HEK293T (cell line): Measurements from ENCODE around the gene COL26A1.
"Not testable (repeated sequence)": the region's sequence is repeated elsewhere in the genome, so short reads cannot be mapped to it uniquely, and the experiment has no call there.

Experiments
- CTCF ChIA-PET: fragments of 350-600 bp; formaldehyde crosslinking; extraction: SDS; loops from one replicate; lab custom pipeline; 2021; ENCODE audit warnings: antibody characterized with exemption, inconsistent platforms; lab: Yijun Ruan, JAX
- POLR2A ChIA-PET: fragments of 350-600 bp; formaldehyde crosslinking; extraction: SDS; loops from one replicate; lab custom pipeline; 2020; ENCODE audit warnings: antibody characterized with exemption, inconsistent platforms; lab: Yijun Ruan, JAX
- DNase-seq: peaks from one replicate; pipeline ENCODE4 v3.0.0; 2012; ENCODE audit warnings: mixed read lengths; ENCODE audit errors: extremely low spot score
- ARNT ChIP-seq: fragments of 450-650 bp; IDR thresholded peaks from 2 replicates; pipeline ENCODE4 v1.6.1; 2017; ENCODE audit warnings: mild to moderate bottlenecking
- BHLHE40 ChIP-seq: fragments of 450-650 bp; IDR thresholded peaks from 2 replicates; pipeline ENCODE4 v1.6.1; 2016; ENCODE audit warnings: mild to moderate bottlenecking, moderate library complexity, borderline replicate concordance
- CTBP1 ChIP-seq: fragments of 450-650 bp; IDR thresholded peaks from 2 replicates; pipeline ENCODE4 v1.6.1; 2016; ENCODE audit warnings: borderline replicate concordance
- ELF4 ChIP-seq: fragments of 450-650 bp; IDR thresholded peaks from 2 replicates; pipeline ENCODE4 v1.6.1; 2017; ENCODE audit warnings: antibody characterized with exemption
- FOXA1 ChIP-seq: fragments of 450-650 bp; IDR thresholded peaks from 2 replicates; pipeline ENCODE4 v1.6.1; 2016; ENCODE audit warnings: mild to moderate bottlenecking
- FOXK2 ChIP-seq: fragments of 450-650 bp; IDR thresholded peaks from 2 replicates; pipeline ENCODE4 v1.6.1; 2016; ENCODE audit warnings: mild to moderate bottlenecking
- FOXM1 ChIP-seq: fragments of 450-650 bp; IDR thresholded peaks from 2 replicates; pipeline ENCODE4 v1.6.1; 2017; ENCODE audit warnings: mild to moderate bottlenecking, borderline replicate concordance
- HDGF ChIP-seq: fragments of 450-650 bp; IDR thresholded peaks from 2 replicates; pipeline ENCODE4 v1.6.1; 2017; ENCODE audit warnings: antibody characterized with exemption, borderline replicate concordance
- L3MBTL2 ChIP-seq: fragments of 450-650 bp; conservative IDR thresholded peaks from 2 replicates; pipeline ENCODE4 v1.6.1; 2016; ENCODE audit warnings: mild to moderate bottlenecking
- LEF1 ChIP-seq: fragments of 450-650 bp; IDR thresholded peaks from 2 replicates; pipeline ENCODE4 v1.6.1; 2017; ENCODE audit warnings: mild to moderate bottlenecking, borderline replicate concordance
- NFRKB ChIP-seq: fragments of 450-650 bp; IDR thresholded peaks from 2 replicates; pipeline ENCODE4 v1.6.1; 2016; ENCODE audit warnings: mild to moderate bottlenecking, moderate library complexity
- SP1 ChIP-seq: fragments of 450-650 bp; IDR thresholded peaks from 2 replicates; pipeline ENCODE4 v1.6.1; 2017
- SUZ12 ChIP-seq: fragments of 450-650 bp; IDR thresholded peaks from 2 replicates; pipeline ENCODE4 v1.6.1; 2016; ENCODE audit warnings: mild to moderate bottlenecking
- TARDBP ChIP-seq: fragments of 450-650 bp; IDR thresholded peaks from 2 replicates; pipeline ENCODE4 v1.6.1; 2016
- ZNF384 ChIP-seq: fragments of 450-650 bp; IDR thresholded peaks from 2 replicates; pipeline ENCODE4 v1.6.1; 2016
- TF ChIP-seq, protein P1 (sequence below): fragments of 450-650 bp; IDR thresholded peaks from 2 replicates; pipeline ENCODE4 v1.6.1; 2016

The COL26A1 gene

DNA sequence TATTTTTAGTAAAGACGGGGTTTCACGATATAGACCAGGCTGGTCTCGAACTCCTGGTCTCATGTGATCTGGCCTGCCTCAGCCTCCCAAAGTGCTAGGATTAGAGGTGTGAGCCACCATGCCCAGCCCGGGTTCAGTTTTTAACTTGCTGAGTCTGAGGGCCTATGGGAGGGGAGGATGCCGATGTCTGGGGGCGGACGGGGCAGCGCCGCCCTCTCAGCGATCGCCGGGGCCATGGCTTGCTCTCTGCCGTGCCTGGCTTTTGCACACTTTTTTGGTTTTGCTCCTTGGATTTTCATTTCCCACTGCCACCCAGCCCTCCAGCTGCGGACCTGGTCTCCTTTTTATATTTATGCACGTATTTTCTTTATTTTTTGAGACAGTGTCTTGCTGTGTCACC lies 15.2 kb upstream of the COL26A1 start:
- ChIA-PET CTCF (no interaction called here), POLR2A (no interaction called here)
- DNase-seq: no peak
- TF ChIP-seq TARDBP (no peak), FOXK2 (no peak), ARNT (no peak), FOXA1 (no peak), NFRKB (no peak), SUZ12 (no peak), SP1 (no peak), ELF4 (no peak), ZNF384 (no peak), L3MBTL2 (no peak), FOXM1 (no peak), CTBP1 (no peak), BHLHE40 (no peak), HDGF (no peak), LEF1 (no peak)
- TF ChIP-seq, protein P1, sequence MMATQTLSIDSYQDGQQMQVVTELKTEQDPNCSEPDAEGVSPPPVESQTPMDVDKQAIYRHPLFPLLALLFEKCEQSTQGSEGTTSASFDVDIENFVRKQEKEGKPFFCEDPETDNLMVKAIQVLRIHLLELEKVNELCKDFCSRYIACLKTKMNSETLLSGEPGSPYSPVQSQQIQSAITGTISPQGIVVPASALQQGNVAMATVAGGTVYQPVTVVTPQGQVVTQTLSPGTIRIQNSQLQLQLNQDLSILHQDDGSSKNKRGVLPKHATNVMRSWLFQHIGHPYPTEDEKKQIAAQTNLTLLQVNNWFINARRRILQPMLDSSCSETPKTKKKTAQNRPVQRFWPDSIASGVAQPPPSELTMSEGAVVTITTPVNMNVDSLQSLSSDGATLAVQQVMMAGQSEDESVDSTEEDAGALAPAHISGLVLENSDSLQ: no peak

DNA sequence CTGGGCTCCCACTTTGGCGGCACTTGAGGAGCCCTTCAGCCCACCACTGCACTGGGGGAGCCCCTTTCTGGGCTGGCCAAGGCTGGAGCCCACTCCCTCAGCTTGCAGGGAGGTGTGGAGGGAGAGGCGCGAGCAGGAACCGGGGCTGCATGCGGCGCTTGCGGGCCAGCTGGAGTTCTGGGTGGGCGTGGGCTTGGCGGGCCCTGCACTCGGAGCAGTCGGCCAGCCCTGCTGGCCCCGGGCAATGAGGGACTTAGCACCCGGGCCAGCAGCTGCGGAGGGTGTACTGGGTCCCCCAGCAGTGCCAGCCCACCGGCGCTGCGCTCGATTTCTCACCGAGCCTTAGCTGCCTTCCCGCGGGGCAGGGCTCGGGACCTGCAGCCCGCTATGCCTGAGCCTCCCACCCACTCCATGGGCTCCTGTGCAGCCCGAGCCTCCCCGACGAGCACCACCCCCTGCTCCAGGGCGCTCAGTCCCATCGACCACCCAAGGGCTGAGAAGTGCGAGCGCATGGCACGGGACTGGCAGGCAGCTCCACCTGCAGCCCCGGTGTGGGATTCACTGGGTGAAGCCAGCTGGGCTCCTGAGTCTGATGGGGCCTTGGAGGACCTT lies 14.1 kb upstream of the COL26A1 start:
- DNase-seq, POLR2A ChIA-PET, CTCF ChIA-PET: not testable (repeated sequence)

DNA sequence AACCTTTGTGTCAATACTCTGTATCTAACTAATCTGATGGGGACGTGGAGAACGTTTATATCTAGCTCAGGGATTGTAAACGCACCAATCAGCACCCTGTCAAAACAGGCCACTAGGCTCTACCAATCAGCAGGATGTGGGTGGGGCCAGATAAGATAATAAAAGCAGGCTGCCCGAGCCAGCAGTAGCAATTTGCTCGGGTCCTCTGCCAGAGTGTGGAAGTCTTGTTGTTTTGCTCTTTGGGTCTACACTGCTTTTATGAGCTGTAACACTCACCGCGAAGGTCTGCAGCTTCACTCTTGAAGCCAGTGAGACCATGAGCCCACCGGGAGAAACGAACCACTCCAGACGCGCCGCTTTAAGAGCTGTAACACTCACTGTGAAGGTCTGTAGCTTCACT lies 13.4 kb upstream of the COL26A1 start:
- CTCF ChIA-PET: interaction anchor here (1.0 kb wide), 1 partner anchor 15 kb away, joined by 4 read pairs; no protein-coding TSS in a partner anchor

DNA sequence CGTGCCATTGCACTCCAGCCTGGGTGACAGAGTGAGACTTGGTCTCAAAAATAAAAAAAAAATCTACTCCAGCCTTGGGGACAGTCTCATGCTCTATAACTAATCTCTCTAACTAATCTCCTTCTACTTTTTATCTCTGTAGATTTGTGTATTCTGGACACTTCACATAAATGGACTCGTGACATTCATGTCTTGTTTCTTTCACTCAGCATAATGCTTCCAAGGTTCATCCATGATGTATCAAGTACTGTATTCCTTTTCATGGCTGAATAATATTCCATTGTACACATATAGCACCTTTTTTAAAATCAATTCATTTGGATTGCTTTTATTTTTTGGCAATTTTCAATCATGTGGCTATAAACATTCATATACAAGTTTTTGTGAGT lies 9.8 kb upstream of the COL26A1 start:
- no peak for DNase-seq
- ChIA-PET CTCF (interaction anchor here (0.7 kb wide), 1 partner anchor 78 kb away, joined by 3 read pairs; no protein-coding TSS in a partner anchor), POLR2A (no interaction called here)
- TF ChIP-seq FOXA1 (no peak), BHLHE40 (no peak), NFRKB (no peak), ZNF384 (no peak), ARNT (no peak), CTBP1 (no peak), ELF4 (no peak), FOXK2 (no peak), SUZ12 (no peak), SP1 (no peak), L3MBTL2 (no peak), HDGF (no peak)
- TF ChIP-seq, protein P1: no peak

More for the DNA sequence above, 13.4 kb upstream of the COL26A1 start:
- POLR2A ChIA-PET, DNase-seq: not testable (repeated sequence)

DNA sequence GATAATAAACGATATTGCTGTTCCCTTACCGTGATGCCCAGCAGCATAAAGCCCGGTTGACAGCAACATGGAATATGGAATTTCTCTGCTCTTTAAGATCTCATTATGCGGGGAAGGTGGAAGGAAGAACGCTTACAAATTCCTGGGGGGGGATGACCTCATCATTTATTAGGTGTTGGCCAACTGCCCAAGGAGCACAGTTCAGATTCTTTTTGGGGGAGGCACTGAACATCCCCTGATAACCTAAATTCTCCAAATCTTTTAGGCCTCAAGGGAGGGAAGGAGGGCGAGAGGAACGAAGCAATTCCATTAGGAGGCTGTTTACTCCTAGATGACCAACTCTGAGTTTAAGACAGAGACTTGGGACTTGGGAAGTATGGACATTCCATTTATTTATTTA lies 5.2 kb upstream of the COL26A1 start:
- ChIA-PET CTCF (no interaction called here), POLR2A (no interaction called here)
- TF ChIP-seq ELF4: no peak
- no peak for TF ChIP-seq ARNT
- DNase-seq: no peak

DNA sequence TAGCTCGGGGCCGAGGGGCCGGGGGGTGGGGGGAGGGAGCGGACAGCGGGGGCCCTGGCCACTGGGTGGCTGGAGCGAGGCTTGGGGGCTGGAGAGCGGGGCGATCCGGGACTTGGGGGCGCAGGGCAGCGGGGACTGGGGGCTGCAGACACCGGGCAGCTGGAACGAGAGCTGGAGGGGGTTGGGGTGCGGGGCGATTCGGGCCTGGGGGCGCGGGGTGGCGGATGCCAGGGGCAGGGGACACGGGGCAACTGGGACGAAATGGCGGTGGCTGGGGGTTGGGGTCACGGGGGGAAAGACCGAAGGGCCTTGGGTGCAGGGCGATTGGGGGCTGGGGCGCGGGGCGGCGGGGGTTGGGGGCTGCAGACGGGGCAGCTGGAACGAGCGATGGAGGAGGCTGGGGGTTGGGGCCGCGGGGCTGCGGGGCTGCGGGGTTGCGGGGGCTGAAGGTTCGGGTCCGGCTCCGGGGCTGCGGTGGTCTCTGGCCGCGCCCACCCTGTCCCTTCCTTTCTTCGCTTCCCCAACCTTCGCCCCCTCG lies 590 bp downstream of the COL26A1 start:
- TF ChIP-seq ARNT (no peak), NFRKB (no peak), FOXM1 (no peak), HDGF (no peak), L3MBTL2 (no peak), FOXA1 (no peak), LEF1 (no peak), SUZ12 (no peak), CTBP1 (no peak), BHLHE40 (no peak), ZNF384 (no peak), ELF4 (no peak), SP1 (no peak), FOXK2 (no peak), TARDBP (no peak)
- TF ChIP-seq, protein P1: no peak
- ChIA-PET CTCF (interaction anchor here (1.9 kb wide), 1 partner anchor 48 kb away, joined by 9 read pairs; no protein-coding TSS in a partner anchor), POLR2A (interaction anchor here (1.1 kb wide), 1 partner anchor 42 kb away, joined by 4 read pairs; the partner anchor contains the start of gene IFT22)
- no peak for DNase-seq
